WERI-Rb-1 (cell line): ENCODE results near the gene ARHGEF2.

ENCODE experiments used
- DNase-seq: peaks from one replicate; pipeline ENCODE4 v3.0.0-alpha.2; 2020
- H3K27ac ChIP-seq: fragments of 250-450 bp; sonication (Bioruptor Pico); 2 replicates; pipeline ENCODE4 v1.5.1; 2020; ENCODE audit warnings: mild to moderate bottlenecking, moderate library complexity
- H3K27me3 ChIP-seq: fragments of 250-450 bp; sonication (Bioruptor Pico); 2 replicates; pipeline ENCODE4 v1.5.1; 2021; ENCODE audit warnings: mild to moderate bottlenecking, low read depth, moderate library complexity; ENCODE audit not compliant: insufficient read depth, severe bottlenecking
- H3K36me3 ChIP-seq: fragments of 250-450 bp; sonication (Bioruptor Pico); 2 replicates; pipeline ENCODE4 v1.5.1; 2020; ENCODE audit warnings: mild to moderate bottlenecking, moderate library complexity
- H3K4me3 ChIP-seq: 2 replicates; pipeline ENCODE4 v1.5.1; 2011; ENCODE audit warnings: low read depth, mild to moderate bottlenecking, control low read depth, low read length
- H3K9me3 ChIP-seq: fragments of 250-450 bp; sonication (Bioruptor Pico); 2 replicates; pipeline ENCODE4 v1.5.1; 2021; ENCODE audit warnings: mild to moderate bottlenecking, moderate library complexity; ENCODE audit not compliant: severe bottlenecking
- TF ChIP-seq, protein P1 (sequence below): IDR thresholded peaks from 2 replicates; pipeline ENCODE4 v1.5.1; 2011; ENCODE audit warnings: low read depth, mild to moderate bottlenecking, control low read depth, inconsistent platforms, low read length

The ARHGEF2 gene

DNA sequence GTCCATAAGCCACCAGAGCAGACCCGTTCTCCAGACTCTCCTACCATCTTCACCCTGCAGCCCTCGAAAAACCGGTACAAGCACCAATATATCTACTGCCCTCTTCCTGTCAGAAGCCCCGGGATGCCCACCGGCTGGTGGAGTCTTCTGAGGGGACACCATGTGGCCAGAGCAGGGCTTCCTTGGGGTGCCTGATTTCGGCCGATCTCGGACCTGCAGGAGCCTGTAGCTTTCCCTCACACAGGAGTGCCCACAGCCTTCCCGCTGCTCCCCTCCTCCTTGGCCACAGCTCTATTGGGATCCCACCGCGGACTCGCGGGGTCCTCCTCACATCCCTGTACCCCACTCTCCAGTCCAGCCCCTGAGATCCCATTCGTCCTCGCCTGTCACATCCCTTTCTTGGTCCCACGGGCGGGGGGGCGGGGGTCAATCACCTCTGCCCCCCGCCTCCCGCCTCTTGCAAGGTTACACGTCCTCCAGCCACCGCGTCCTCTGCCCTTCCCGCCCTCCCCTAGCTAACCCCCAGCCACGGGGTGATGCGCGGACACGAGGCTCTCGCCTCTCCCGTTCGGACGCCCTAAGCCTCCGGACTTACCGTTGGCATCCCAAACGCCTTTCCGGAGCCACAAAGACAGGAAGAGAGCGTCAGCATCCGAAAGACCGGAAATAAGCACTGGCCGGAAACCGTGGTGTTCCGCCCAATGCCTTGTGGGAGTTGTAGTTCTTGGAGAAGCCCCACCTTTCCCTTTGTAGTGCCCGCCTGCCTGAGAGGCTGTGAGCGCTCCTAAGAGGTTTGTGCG is 42.1 kb upstream of the ARHGEF2 start, which contains the start of gene SSR2:
Gene SSR2 (minus strand): TSS at position 659 of the 800 bp plus-strand sequence. CDS start 784 bp downstream, outside the sequence.
- H3K27me3 ChIP-seq, result no peaks in the 10 kb centered on the region
- peaks cover 46% of the 10 kb centered on the region for H3K36me3 ChIP-seq
- peak within 1 kb of the TSS; percentile 77 for H3K27ac ChIP-seq
- TF ChIP-seq, protein P1, sequence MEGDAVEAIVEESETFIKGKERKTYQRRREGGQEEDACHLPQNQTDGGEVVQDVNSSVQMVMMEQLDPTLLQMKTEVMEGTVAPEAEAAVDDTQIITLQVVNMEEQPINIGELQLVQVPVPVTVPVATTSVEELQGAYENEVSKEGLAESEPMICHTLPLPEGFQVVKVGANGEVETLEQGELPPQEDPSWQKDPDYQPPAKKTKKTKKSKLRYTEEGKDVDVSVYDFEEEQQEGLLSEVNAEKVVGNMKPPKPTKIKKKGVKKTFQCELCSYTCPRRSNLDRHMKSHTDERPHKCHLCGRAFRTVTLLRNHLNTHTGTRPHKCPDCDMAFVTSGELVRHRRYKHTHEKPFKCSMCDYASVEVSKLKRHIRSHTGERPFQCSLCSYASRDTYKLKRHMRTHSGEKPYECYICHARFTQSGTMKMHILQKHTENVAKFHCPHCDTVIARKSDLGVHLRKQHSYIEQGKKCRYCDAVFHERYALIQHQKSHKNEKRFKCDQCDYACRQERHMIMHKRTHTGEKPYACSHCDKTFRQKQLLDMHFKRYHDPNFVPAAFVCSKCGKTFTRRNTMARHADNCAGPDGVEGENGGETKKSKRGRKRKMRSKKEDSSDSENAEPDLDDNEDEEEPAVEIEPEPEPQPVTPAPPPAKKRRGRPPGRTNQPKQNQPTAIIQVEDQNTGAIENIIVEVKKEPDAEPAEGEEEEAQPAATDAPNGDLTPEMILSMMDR, result no peak
- no peaks in the 10 kb centered on the region for H3K9me3 ChIP-seq
- peak within 1 kb of the TSS; percentile 81 for H3K4me3 ChIP-seq
- DNase-seq, result peak; percentile 96

DNA sequence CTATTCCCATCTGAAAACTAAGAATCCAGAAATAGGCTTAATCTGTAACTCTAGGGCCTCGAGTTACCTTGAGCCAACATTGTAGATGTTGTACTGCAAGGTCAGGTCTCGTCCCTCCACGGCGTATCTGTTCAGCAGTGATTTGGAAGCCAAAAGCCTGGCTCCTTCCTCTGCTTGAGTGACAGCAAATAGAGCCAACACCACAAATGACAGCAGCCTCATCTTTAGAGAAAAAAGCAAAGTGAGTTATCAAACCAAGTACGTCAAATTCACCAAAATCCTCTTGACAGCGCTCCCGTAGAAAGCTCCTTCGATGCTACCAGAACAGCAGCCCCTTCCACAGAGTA is 41.6 kb upstream of the ARHGEF2 start:
- H3K36me3 ChIP-seq, result peaks cover 48% of the 10 kb centered on the region

DNA sequence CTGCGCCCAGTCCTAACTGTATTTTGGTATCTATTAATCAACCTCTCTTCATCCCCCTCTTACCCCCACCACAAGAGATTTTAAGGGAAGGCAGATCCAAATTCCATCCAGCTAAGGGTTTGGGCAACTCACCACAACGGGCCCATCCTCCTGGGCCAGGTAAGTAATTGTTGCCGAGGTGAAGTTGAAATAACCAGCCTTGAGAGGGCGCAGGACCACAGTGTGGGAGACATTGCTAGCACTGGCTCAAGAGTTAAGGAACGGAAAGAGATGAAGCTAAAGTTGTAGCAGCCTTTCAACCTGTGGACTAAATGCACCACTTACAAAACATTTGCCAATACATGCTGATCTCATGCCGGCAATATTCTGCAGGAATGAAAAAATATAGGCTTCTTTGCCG is 36.5 kb upstream of the ARHGEF2 start:
- Histone ChIP-seq H3K27ac (no peak overlapping the region), H3K36me3 (peaks cover 96% of the 10 kb centered on the region), H3K9me3 (no peaks in the 10 kb centered on the region), H3K4me3 (no peak overlapping the region), H3K27me3 (no peaks in the 10 kb centered on the region)
- no peak for DNase-seq
- TF ChIP-seq, protein P1, result no peak

More for the DNA sequence above, 41.6 kb upstream of the ARHGEF2 start:
- no peaks in the 10 kb centered on the region for H3K27me3 ChIP-seq
- DNase-seq, result no peak
- H3K27ac ChIP-seq, result peak overlapping the region; percentile 77
- TF ChIP-seq, protein P1, result no peak
- H3K9me3 ChIP-seq, result no peaks in the 10 kb centered on the region
- peak overlapping the region; percentile 81 for H3K4me3 ChIP-seq

DNA sequence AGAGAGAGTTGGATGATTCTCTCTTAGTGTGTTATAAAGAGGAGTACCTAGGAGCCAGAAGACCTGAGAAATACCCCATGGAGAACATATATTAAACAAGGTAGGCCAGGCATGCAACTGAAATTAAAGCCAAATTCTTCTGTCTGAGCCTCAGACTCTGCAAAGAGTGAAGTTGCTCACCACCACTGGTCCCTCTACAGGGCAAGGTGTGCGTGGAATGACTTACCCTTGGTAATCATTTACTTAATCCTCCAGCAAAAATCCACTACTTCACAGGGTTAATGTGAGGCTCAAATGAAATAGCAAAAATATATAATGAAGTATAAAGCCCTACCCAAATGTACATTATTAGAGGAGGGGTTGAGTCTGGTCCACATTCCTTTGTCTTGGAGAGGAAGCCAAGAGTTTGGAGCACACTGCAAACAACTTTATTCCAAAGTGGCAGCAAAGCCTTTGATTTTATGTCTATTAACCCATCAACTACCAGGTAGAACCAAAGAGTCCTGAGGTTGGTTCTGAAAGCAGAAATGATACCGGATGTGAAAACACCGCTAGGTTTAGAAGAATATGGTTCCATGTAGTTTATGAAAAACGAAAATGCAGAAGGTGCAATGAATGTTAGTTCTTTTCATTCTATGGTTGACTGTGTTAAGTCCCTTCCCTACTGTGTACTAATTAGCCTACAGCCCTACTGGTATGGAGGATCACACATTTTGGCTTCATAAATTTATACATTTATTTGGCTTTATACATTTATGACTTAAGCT is 33.9 kb upstream of the ARHGEF2 start:
- H3K27ac ChIP-seq, result no peak overlapping the region
- no peak for DNase-seq
- H3K27me3 ChIP-seq, result no peaks in the 10 kb centered on the region
- H3K9me3 ChIP-seq, result no peaks in the 10 kb centered on the region
- H3K4me3 ChIP-seq, result no peak overlapping the region
- TF ChIP-seq, protein P1, result no peak
- peaks cover 92% of the 10 kb centered on the region for H3K36me3 ChIP-seq

DNA sequence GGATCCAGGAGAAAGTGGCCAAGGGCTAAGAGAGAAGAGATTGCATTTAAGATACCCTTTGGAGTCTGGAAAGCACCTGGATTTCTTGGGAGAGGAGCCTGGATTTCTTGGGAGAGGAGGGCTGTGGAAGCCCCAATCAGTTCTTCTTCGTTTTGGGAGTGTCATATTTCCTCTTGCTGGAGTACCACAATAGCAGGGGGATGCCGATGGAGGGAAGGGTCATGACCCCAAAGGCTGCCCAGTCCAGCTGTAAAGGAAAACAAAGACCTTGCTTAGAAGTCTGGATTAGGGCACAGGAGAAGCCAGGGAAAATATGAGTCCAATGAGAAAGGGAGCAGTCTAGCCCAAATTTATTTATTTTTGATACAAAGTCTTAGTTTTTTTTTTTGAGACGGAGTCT is 31.1 kb upstream of the ARHGEF2 start:
- TF ChIP-seq, protein P1, result no peak
- H3K9me3 ChIP-seq, result no peaks in the 10 kb centered on the region
- no peaks in the 10 kb centered on the region for H3K27me3 ChIP-seq
- DNase-seq, result no peak
- H3K4me3 ChIP-seq, result no peak overlapping the region
- peaks cover 73% of the 10 kb centered on the region for H3K36me3 ChIP-seq
- no peak overlapping the region for H3K27ac ChIP-seq
